IMR-90 (cell line): Measurements from ENCODE around the gene PPM1D. TPM values are rescaled to one million over a fixed set of nuclear protein-coding genes. Genes with fewer than 3 reads are reported as not detected.

Source experiments
- ATAC-seq: fragments of 200-7000 bp; cut with Tn5 transposase; 2 replicates; pipeline ENCODE4 v1.9.1; 2020; ENCODE audit warnings: low read depth, mild to moderate bottlenecking, moderate library complexity
- BruUV-seq: library from RNA; stranded (reverse); fragments of 400-500 nt; replicated peaks from 2 replicates; lab custom pipeline; 2021; lab: Mats Ljungman, UMichigan
- CTCF ChIA-PET: fragments of 300-600 bp; formaldehyde crosslinking; extraction: SDS; loops from one replicate; lab custom pipeline; 2021; ENCODE audit warnings: antibody characterized with exemption; lab: Yijun Ruan, JAX
- POLR2A ChIA-PET: fragments of 300-600 bp; sonication (Branson Sonifier 250); formaldehyde crosslinking; loops from one replicate; lab custom pipeline; 2022; ENCODE audit warnings: antibody characterized with exemption; ENCODE audit not compliant: unreplicated experiment; lab: Charles Lee
- DNase-seq: peaks from one replicate; pipeline ENCODE4 v3.0.0; 2013
- H2AFZ ChIP-seq: replicated peaks from 2 replicates; pipeline ENCODE3; 2013; ENCODE audit warnings: low read length, mild to moderate bottlenecking; ENCODE audit not compliant: poor library complexity
- H2AK5ac ChIP-seq: 2 replicates; pipeline ENCODE4 v1.6.1; 2013; ENCODE audit warnings: low read depth, low read length, inconsistent platforms
- H2AK9ac ChIP-seq: replicated peaks from 2 replicates; pipeline ENCODE3; 2013; ENCODE audit warnings: mild to moderate bottlenecking, low read depth, low read length, moderate library complexity; ENCODE audit not compliant: poor library complexity
- H2BK120ac ChIP-seq: 2 replicates; pipeline ENCODE4 v1.6.1; 2013; ENCODE audit warnings: low read depth, low read length, inconsistent platforms
- H2BK15ac ChIP-seq: 3 replicates; pipeline ENCODE4 v1.6.1; 2013; ENCODE audit warnings: low read depth, low read length, inconsistent platforms
- H2BK20ac ChIP-seq: 2 replicates; pipeline ENCODE4 v1.6.1; 2013; ENCODE audit warnings: low read depth, mild to moderate bottlenecking, inconsistent platforms, low read length, moderate library complexity
- H2BK5ac ChIP-seq: 2 replicates; pipeline ENCODE4 v1.6.1; 2013; ENCODE audit warnings: mild to moderate bottlenecking, low read depth, low read length, inconsistent platforms; ENCODE audit not compliant: poor library complexity, severe bottlenecking
- H3K14ac ChIP-seq: replicated peaks from 2 replicates; pipeline ENCODE4 v1.6.1; 2013; ENCODE audit warnings: low read depth, low read length, inconsistent platforms
- H3K18ac ChIP-seq: 2 replicates; pipeline ENCODE4 v1.6.1; 2013; ENCODE audit warnings: low read depth, low read length, control low read depth
- H3K23ac ChIP-seq: 2 replicates; pipeline ENCODE4 v1.6.1; 2013; ENCODE audit warnings: low read depth, low read length, inconsistent platforms
- H3K27ac ChIP-seq: 2 replicates; pipeline ENCODE4 v1.5.1; 2013; ENCODE audit warnings: mild to moderate bottlenecking, control low read depth, low read length; ENCODE audit not compliant: insufficient read depth
- H3K27me3 ChIP-seq: 2 replicates; pipeline ENCODE4 v1.6.1; 2013; ENCODE audit warnings: low read length; ENCODE audit not compliant: control insufficient read depth, insufficient read depth
- H3K36me3 ChIP-seq: 2 replicates; pipeline ENCODE4 v1.6.1; 2013; ENCODE audit warnings: low read length, mixed read lengths; ENCODE audit not compliant: control insufficient read depth, insufficient read depth
- H3K4ac ChIP-seq: 2 replicates; pipeline ENCODE4 v1.6.1; 2013; ENCODE audit warnings: low read depth, low read length, inconsistent platforms
- H3K4me1 ChIP-seq: 2 replicates; pipeline ENCODE4 v1.6.1; 2013; ENCODE audit warnings: low read length, mixed read lengths; ENCODE audit not compliant: control insufficient read depth, insufficient read depth
- H3K4me2 ChIP-seq: 2 replicates; pipeline ENCODE4 v1.6.1; 2013; ENCODE audit warnings: low read depth, mild to moderate bottlenecking, control low read depth, low read length, moderate library complexity
- H3K4me3 ChIP-seq: 2 replicates; pipeline ENCODE4 v1.5.1; 2013; ENCODE audit warnings: low read depth, mild to moderate bottlenecking, control low read depth, low read length, moderate library complexity; ENCODE audit not compliant: insufficient read depth
- H3K56ac ChIP-seq: 2 replicates; pipeline ENCODE4 v1.6.1; 2013; ENCODE audit warnings: low read length, inconsistent platforms; ENCODE audit not compliant: insufficient read depth; ENCODE audit errors: extremely low read depth
- H3K79me1 ChIP-seq, 2 experiments: 2 replicates each; pipeline ENCODE4 v1.6.1; 2013; ENCODE audit warnings: low read length in 2 of 2, inconsistent platforms in 1 of 2, low read depth in 1 of 2
- H3K9ac ChIP-seq: 2 replicates; pipeline ENCODE4 v1.6.1; 2013; ENCODE audit warnings: low read depth, low read length, control low read depth
- H3K9me1 ChIP-seq: 2 replicates; pipeline ENCODE4 v1.6.1; 2013; ENCODE audit warnings: low read length, inconsistent platforms; ENCODE audit not compliant: insufficient read depth
- H3K9me3 ChIP-seq: 2 replicates; pipeline ENCODE4 v1.6.1; 2013; ENCODE audit warnings: low read length; ENCODE audit not compliant: control insufficient read depth, insufficient read depth
- H4K20me1 ChIP-seq: 2 replicates; pipeline ENCODE4 v1.6.1; 2013; ENCODE audit warnings: low read length, inconsistent platforms; ENCODE audit not compliant: insufficient read depth
- H4K5ac ChIP-seq: 2 replicates; pipeline ENCODE4 v1.6.1; 2013; ENCODE audit warnings: mild to moderate bottlenecking, low read depth, low read length, control low read depth
- H4K8ac ChIP-seq, 2 experiments: 2 replicates each; pipeline ENCODE4 v1.6.1; 2013; ENCODE audit warnings: low read depth in 2 of 2, low read length in 2 of 2, control low read depth in 1 of 2, inconsistent platforms in 1 of 2
- H4K91ac ChIP-seq: 2 replicates; pipeline ENCODE4 v1.6.1; 2013; ENCODE audit warnings: low read depth, low read length, inconsistent platforms; ENCODE audit not compliant: insufficient read depth
- CHD1 ChIP-seq: IDR thresholded peaks from 2 replicates; pipeline ENCODE4 v1.6.1; 2012; ENCODE audit warnings: low read depth, low read length, improper control_type of control experiment
- ELK1 ChIP-seq: fragments of 150-350 bp; IDR thresholded peaks from 2 replicates; pipeline ENCODE4 v1.6.1; 2016; ENCODE audit warnings: low read depth, mild to moderate bottlenecking, low read length, moderate library complexity, borderline replicate concordance
- FOS ChIP-seq: fragments of 150-350 bp; IDR thresholded peaks from 2 replicates; pipeline ENCODE4 v1.6.1; 2016; ENCODE audit warnings: low read depth, low read length
- MAZ ChIP-seq: IDR thresholded peaks from 2 replicates; pipeline ENCODE4 v1.6.1; 2012; ENCODE audit warnings: low read depth, mild to moderate bottlenecking, low read length, improper control_type of control experiment, moderate library complexity, borderline replicate concordance
- dilution Hi-C: fragments of 300-500 bp; cut with HindIII; formaldehyde crosslinking; loops from one replicate; pipeline ENCODE4 v1.14.3; 2018; ENCODE audit warnings: low sequenced_read_pairs; ENCODE audit not compliant: unreplicated experiment
- in situ Hi-C: fragments of 300-500 bp; cut with MboI; formaldehyde crosslinking; loops from 3 replicates; pipeline ENCODE4 v1.14.3; 2019; ENCODE audit warnings: low sequenced_read_pairs, inconsistent platforms, mixed read lengths
- intact Hi-C: fragments of 100-400 bp; cut with micrococcal nuclease; formaldehyde crosslinking; loops from 2 replicates; pipeline ENCODE4 v1.10.0; 2022
- polyA plus RNA-seq, 3 experiments: library from polyadenylated mRNA; depleted of rRNA; stranded (reverse); fragments of >200 nt; gene quantifications; 2 replicates each; pipeline ENCODE4 v1.2.3, GENCODE V29; 2012; ENCODE audit warnings: low replicate concordance in 1 of 3
- total RNA-seq: library from RNA; depleted of rRNA; stranded (reverse); fragments of >200 nt; gene quantifications from 2 replicates; pipeline ENCODE4 v1.2.3, GENCODE V29; 2012

Gene PPM1D
- total and polyA plus RNA-seq, 2 of the 4 experiments (the other 2 are of a cell fraction), result 5.5 to 16.1 TPM

GRCh38 chr17:60583008-60583407, 17.0 kb upstream of the PPM1D start:
- Histone ChIP-seq H3K23ac (no peak overlapping the region), H3K4me1 (no peaks in the 10 kb centered on the region), H3K18ac (no peak overlapping the region), H3K56ac (no peak overlapping the region), H3K9me1 (no peaks in the 10 kb centered on the region), H2AK5ac (no peak overlapping the region), H4K5ac (no peak overlapping the region), H2BK15ac (no peak overlapping the region), H2BK5ac (no peak overlapping the region), H3K4me2 (no peak overlapping the region), H3K27me3 (no peaks in the 10 kb centered on the region), H2AK9ac (no peak overlapping the region), H3K4me3 (no peak overlapping the region), H3K79me1 (no peaks in the 10 kb centered on the region), H4K20me1 (no peaks in the 10 kb centered on the region), H3K14ac (no peak overlapping the region), H3K9ac (no peak overlapping the region), H3K4ac (no peak overlapping the region), H2BK20ac (no peak overlapping the region), H4K8ac (no peak overlapping the region), H3K36me3 (no peaks in the 10 kb centered on the region), H3K9me3 (no peaks in the 10 kb centered on the region), H2AFZ (no peak overlapping the region), H4K91ac (no peak overlapping the region), H3K27ac (no peak overlapping the region), H2BK120ac (no peak overlapping the region)
- POLR2A ChIA-PET, result no interaction called here
- BruUV-seq, result no TSS peak
- intact Hi-C loops (no loop called here), dilution Hi-C loops (no loop called here), in situ Hi-C loops (no loop called here)
- no peak for TF ChIP-seq CHD1
- TF ChIP-seq MAZ, result no peak
- TF ChIP-seq FOS, result no peak
- no peak for TF ChIP-seq ELK1
- no peak for ATAC-seq
- DNase-seq, result no peak
- CTCF ChIA-PET, result interaction anchor here (0.6 to 1.6 kb wide), 3 partner anchors 13 to 65 kb away, joined by 3 to 4 read pairs (median 3); partner anchors contain the start of gene PPM1D
